HG02623 (cell line): Measurements from ENCODE around the gene GJB2.
A peak's percentile ranks its signal among the peaks of the same experiment; 100 is the strongest.
"Not testable (repeated sequence)": the region's sequence is repeated elsewhere in the genome, so short reads cannot be mapped to it uniquely, and the experiment has no call there.

Source experiments
- ATAC-seq: cut with Tn5 transposase; IDR thresholded peaks from one replicate; pipeline ENCODE4 v1.9.1; 2021; ENCODE audit warnings: moderate library complexity; ENCODE audit not compliant: unreplicated experiment

The GJB2 gene

DNA sequence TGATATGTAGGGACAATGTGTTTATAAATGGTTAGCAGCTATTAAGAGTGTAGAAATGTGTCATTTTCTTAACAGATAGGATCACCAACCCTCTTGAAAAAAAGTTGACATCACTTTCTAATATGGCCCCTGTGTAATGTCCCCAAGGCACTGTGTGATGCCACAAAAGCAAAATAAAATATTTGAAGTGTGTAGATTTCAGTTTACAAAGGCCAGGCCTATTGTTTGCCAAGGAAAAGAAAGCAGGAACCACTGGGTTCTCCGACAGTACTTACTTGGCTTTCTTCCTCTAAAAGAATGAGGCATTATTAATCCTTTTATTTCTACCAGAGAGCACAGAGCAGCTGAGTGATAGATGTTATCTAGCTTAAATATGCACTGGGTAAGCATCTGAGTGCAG, 21.4 kb downstream of the GJB2 start:
- ATAC-seq, result no peak

GRCh38 chr13:20170921-20171320, 21.8 kb downstream of the GJB2 start:
- no peak for ATAC-seq

DNA sequence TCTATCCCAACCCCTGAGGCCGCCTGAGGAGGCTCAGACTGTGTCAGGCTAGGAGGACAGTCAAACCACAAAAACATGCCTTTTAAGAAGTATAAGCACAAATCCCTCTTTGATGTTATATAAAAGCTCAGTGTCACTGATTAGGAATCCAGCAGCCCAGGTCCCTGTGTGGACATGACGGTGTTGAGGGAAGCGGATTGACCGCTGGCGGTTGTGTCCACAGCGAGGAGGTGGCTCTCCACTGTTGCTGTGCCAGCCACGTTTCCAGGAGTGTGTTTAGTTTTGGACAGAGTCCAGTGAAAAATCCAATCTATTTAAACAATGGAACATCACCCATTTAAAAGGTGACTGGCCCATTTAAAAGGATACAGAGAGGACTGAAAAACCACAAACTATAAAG, 24.3 kb downstream of the GJB2 start:
- ATAC-seq, result no peak

DNA sequence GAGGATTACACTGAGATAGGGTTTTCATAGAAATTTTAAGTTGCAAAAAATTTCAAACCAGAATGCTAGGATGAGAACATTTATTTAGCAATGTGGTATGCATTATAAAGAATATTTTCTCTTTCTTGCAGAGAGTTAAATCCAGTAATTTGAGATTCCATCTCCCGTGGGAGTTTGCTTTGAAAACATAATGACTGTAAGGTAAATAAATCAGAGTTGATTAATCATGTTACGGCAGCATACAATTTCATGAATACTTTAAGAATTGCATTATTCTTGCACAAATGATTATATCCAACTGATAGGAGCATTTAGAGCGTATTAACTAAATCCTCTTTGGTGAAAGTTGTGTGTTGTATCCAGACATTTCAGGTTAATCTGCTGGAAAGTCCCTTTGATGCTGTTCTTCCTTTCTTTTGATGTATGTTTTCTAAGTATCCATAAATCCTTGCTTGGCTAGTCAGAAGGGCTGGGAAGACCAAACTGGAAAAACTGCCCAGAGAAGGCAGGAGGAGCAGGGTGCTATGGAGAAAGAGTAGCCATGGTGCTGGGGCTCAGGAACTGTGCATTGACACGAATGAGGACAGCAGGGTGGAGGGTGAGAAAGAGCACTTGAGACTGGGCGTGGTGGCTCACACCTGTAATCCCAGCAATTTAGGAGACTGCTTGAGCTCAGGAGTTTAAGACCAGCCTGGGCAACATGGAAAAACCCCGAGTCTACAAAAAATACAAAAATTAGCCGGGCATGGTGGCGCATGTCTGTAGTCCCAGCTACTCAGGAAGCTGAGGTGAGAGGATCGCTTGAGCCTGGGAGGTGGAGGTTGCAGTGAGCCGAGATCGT, 27.1 kb downstream of the GJB2 start:
- ATAC-seq, result no peak

- ATAC-seq, result no peak
Observed at GRCh38 chr13:20161951-20162300, 30.8 kb downstream of the GJB2 start.

GRCh38 chr13:20161275-20161950, 31.3 kb downstream of the GJB2 start:
- peak; percentile 39 for ATAC-seq

DNA sequence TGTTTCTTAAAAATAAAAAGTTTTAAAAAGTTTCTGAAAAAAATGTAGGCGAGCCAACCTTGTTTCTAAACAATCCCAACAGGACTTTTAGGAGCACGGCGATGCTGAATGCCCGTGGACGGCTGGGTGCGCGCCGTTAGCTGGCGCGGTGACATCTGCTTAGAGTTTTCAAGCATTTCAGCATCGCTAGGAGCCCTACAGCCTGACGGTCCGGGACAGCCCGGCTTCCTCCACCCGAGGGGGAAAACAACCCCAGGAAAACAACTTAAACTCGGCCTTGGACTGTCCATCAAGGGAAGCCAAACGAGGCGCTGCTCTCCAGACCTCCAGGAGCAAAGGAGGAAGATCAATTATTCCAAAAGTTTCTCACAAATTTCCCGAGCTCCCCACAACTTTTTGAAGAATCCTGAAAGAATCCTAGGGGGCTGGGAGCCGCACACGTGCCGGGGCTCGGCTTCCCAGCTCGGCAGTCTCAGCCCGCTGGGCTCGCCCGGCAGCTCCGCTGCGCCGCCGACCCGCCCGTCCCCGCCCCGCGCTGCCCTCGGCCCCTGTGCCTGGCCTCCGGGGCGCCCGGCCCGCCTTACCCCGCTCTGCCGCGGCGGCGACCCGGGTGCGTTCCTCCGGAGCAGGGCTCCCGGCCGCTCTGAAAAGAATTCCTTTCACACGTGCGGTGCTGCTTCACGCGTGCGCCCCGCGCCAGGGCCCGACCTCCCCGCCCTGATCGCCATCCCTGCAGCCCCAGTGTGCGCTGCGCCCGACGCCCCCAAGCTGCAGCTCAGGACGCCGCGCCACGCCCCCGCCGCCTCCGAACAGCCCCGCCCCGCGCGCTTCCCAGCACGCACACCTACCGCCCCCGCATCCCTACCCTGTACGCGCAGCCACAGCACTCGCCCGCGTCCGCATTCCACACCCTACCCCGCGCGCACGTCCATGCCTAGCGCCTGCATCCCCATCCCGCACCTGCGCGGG, 32.1 kb downstream of the GJB2 start, which contains the start of gene GJA3:
Gene GJA3, minus strand, starts transcription at position 747 of the 969 bp plus-strand sequence. CDS start 17,764 bp downstream, outside the sequence.
- ATAC-seq, result peak; percentile 54

- no peak for ATAC-seq
Observed at GRCh38 chr13:20159646-20160305, 33.0 kb downstream of the GJB2 start.

GRCh38 chr13:20157151-20157796, 35.5 kb downstream of the GJB2 start:
- ATAC-seq, result no peak

- ATAC-seq, result no peak
Observed at GRCh38 chr13:20156702-20157101, 36.0 kb downstream of the GJB2 start.

GRCh38 chr13:20153290-20153689, 39.4 kb downstream of the GJB2 start:
- not testable (repeated sequence) for ATAC-seq

GRCh38 chr13:20151612-20152011, 41.1 kb downstream of the GJB2 start:
- ATAC-seq, result no peak

DNA sequence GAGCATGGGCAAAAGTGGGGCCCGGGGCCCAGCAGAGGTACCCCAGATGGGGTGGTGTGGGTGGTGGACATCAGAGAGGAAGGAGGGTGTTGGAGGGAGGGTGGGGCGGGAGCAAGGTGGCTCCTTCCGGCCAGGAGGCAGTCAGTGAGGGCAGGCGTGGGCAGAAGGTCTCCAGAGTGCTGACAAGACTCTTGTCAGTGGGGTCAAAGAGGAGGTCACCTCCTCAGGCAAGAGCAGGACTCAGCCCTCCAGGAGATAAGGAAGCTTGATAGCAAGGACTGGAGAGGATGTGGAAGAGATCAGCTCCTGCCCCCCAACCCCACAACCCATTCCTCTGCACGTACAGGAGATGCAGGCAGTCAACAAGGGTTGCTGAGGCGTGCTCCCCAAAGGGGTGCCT, 41.7 kb downstream of the GJB2 start:
- ATAC-seq, result no peak

GRCh38 chr13:20150561-20150960, 42.2 kb downstream of the GJB2 start:
- ATAC-seq, result no peak

GRCh38 chr13:20149762-20150161, 43.0 kb downstream of the GJB2 start:
- no peak for ATAC-seq

DNA sequence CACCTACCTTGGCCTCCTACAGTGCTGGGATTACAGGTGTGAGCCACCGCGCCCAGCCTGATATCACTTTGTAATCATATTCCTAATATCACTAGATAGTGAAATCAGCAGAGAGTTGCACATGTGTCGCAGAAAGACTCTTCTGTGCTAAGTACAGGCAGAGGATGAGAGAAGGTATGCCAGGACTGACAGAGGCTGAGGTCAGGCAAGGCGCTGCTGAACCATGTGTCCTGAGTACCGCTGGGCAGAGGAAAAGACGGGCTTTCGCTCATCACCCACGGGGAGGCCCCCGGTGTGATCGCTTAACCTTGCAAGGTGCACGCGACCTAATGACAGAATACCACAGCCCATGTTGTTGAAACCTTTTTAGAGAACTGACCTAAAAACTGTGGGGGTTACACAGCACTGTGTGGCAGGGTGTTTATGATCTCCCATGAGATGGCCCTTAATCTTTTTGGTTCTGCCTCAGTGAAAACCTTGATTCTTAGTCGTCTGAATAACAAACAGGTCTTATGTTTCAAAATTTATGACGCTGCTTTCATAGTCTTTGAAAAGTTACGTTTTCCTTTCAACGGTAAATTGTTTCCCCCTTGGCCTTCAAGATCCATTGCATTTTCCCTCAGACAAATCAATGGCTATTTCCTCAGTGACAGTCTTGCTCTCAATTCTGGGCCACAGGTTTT, 44.1 kb downstream of the GJB2 start:
- no peak for ATAC-seq

GRCh38 chr13:20146381-20146780, 46.4 kb downstream of the GJB2 start:
- no peak for ATAC-seq

- no peak for ATAC-seq
Observed at GRCh38 chr13:20145521-20145920, 47.2 kb downstream of the GJB2 start.

- ATAC-seq, result no peak
Observed at GRCh38 chr13:20144141-20144850, 48.4 kb downstream of the GJB2 start.
